Immature natural killer cell (primary cell): Measurements from ENCODE around the gene KIF17. TPM values are rescaled to one million over a fixed set of nuclear protein-coding genes. Genes with fewer than 3 reads are reported as not detected.

Experiments
- DNase-seq, 3 donors: peaks; one replicate each; pipeline ENCODE4 v3.0.0; 2022; ENCODE audit warnings: mixed read lengths in 1 of 3
- H3K27ac Mint-ChIP-seq, 6 donors: one replicate each; pipeline ENCODE4 v1.8.0; 2020; ENCODE audit warnings: mixed read lengths in 6 of 6, mild to moderate bottlenecking in 5 of 6, inconsistent platforms in 4 of 6, moderate library complexity in 3 of 6
- H3K27me3 Mint-ChIP-seq, 3 donors: one replicate each; pipeline ENCODE4 v1.8.0; 2020 to 2021; ENCODE audit warnings: low read depth in 3 of 3, mild to moderate bottlenecking in 3 of 3, mixed read lengths in 3 of 3, moderate library complexity in 3 of 3, inconsistent platforms in 1 of 3
- H3K36me3 Mint-ChIP-seq, 3 donors: one replicate each; pipeline ENCODE4 v1.8.0; 2020; ENCODE audit warnings: mixed read lengths in 3 of 3, inconsistent platforms in 2 of 3, mild to moderate bottlenecking in 2 of 3
- H3K4me1 Mint-ChIP-seq, 2 donors: one replicate each; pipeline ENCODE4 v1.8.0; 2020; ENCODE audit warnings: inconsistent platforms in 2 of 2, mild to moderate bottlenecking in 2 of 2, mixed read lengths in 2 of 2, moderate library complexity in 1 of 2
- H3K4me3 Mint-ChIP-seq, 5 donors: one replicate each; pipeline ENCODE4 v1.8.0; 2020; ENCODE audit warnings: mild to moderate bottlenecking in 5 of 5, mixed read lengths in 5 of 5, inconsistent platforms in 3 of 5, moderate library complexity in 3 of 5
- H3K9me3 Mint-ChIP-seq, 6 donors: one replicate each; pipeline ENCODE4 v1.8.0; 2020; ENCODE audit warnings: mild to moderate bottlenecking in 6 of 6, mixed read lengths in 6 of 6, inconsistent platforms in 4 of 6, moderate library complexity in 3 of 6
- polyA plus RNA-seq, 3 donors: library from polyadenylated mRNA; unstranded; fragments of 300-500 nt; fragmentation: Illumina TruSeq; gene quantifications; one replicate each; pipeline ENCODE4 v1.2.3, GENCODE V29; 2021

KIF17 gene
- polyA plus RNA-seq, 3 donors from 2014 or later: 0.21 TPM; not detected in 2

DNA sequence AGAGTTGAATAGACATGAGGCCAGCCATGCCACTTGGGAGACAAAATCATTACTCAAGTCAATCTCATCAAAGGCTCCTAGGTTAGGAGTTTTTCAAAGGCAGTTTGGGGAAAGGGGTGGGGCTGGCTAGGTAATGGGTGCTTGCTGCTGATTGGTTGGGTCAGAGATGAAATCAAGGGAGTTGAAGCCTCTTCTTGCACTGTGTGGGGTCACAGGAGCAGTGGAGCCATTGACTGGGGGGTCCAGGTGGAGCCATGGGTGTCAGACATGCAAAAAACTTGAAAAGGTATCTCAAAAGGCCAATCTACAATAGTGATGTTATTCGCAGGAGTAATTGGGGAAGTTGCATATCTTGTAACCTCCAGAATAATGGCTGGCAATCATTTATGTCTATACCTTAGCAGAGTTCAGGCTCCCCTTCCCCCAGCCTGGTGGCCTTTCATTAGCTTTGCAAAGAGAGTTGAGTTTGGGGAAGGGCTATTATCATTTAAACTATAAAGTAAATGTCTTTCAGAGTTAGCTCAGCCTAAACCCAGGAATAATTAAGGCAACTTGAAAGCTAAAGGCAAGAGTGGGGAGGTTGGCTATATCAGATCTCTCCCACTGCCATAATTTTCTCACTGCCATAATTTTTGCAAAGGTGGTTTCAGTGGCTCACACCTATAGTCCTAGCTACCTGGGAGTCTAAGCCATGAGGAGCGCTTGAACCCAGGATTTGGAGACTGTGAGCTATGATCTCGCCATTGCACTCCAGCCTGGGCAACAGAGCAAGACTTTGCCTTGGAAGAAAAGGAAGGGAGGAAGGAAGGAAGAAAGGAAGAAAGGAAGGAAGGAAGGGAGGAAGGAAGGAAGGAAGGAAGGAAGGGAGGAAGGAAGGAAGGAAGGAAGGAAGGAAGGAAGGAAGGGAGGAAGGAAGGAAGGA is 92.4 kb downstream of the KIF17 start:
- H3K27ac Mint-ChIP-seq: no peak overlapping the region
- H3K27me3 Mint-ChIP-seq: peaks cover 2 to 11% (median 5%) of the 10 kb centered on the region in 3 donors
- H3K4me1 Mint-ChIP-seq: no peaks in the 10 kb centered on the region
- H3K36me3 Mint-ChIP-seq: no peaks in the 10 kb centered on the region
- H3K9me3 Mint-ChIP-seq: no peaks in the 10 kb centered on the region
- H3K4me3 Mint-ChIP-seq: peak overlapping the region in 1 of 5 donors; percentile 1
- DNase-seq: no peak

DNA sequence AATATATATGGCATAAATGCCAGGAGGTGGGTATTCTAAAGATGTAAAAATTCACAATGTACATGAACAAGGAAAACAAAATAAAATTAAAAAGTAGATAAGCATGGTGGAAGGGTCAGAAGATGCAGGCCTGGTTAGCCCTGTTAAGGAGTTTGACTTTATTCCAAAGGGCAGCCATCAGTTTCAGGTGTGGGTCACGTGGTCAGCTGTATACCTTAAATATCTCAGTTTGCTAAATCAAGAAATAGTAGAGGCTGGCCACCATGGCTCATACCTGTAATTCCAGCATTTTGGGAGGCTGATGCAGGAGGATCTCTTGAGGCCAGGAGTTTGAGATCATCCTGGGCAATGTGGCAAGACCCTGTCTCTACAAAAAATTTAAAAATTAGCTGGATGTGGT is 93.1 kb downstream of the KIF17 start:
- Mint-ChIP-seq H3K27me3 (peaks cover 2 to 11% (median 5%) of the 10 kb centered on the region in 3 donors), H3K27ac (no peak overlapping the region), H3K4me3 (no peak overlapping the region), H3K36me3 (no peaks in the 10 kb centered on the region), H3K9me3 (no peaks in the 10 kb centered on the region), H3K4me1 (no peaks in the 10 kb centered on the region)
- DNase-seq: no peak

DNA sequence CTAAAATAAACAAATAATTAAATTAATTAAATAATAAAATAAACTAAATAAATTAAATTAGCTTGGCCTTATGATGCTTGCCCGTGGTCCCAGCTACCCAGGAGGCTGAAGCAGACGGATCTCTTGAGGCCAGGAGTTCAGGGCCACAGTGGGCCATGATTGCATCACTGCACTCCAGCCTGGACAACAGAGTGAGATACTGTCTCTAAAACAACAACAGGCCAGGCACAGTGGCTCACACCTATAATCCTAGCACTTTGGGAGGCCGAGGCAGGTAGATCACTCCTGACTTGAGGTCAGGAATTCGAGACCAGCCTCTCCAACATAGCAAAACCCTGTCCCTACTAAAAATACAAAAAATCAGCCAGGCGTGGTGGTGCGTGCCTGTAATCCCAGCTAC is 96.8 kb downstream of the KIF17 start:
- no peak overlapping the region for H3K27ac Mint-ChIP-seq
- no peaks in the 10 kb centered on the region for H3K4me1 Mint-ChIP-seq
- no peak for DNase-seq
- peaks cover 4 to 5% (median 5%) of the 10 kb centered on the region in 3 donors for H3K27me3 Mint-ChIP-seq
- H3K4me3 Mint-ChIP-seq: no peak overlapping the region
- no peaks in the 10 kb centered on the region for H3K36me3 Mint-ChIP-seq
- H3K9me3 Mint-ChIP-seq: no peaks in the 10 kb centered on the region

DNA sequence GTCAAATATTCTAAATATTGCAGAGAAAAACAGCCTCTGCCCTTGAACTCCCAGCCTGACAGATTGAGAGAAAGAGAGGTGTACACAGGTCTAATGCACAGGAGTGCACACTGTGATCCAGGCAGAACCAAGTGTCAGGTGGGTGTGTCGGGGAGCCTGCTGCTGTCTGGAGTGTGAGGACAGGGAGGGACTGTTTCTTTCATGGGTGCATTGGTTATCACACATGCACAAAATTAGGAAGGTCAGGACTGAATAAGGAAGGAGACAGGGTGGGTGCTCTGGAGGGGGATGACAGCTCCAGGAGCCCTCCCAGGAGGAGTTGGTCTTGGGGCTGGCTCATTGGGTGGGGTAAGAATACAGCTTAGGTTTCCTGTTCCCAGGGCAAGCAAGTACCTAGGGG is 97.8 kb downstream of the KIF17 start:
- DNase-seq: no peak
- Mint-ChIP-seq H3K9me3 (no peaks in the 10 kb centered on the region), H3K4me1 (no peaks in the 10 kb centered on the region), H3K4me3 (no peak overlapping the region), H3K27ac (no peak overlapping the region), H3K36me3 (no peaks in the 10 kb centered on the region), H3K27me3 (peaks cover 2 to 5% (median 4%) of the 10 kb centered on the region in 3 donors)

DNA sequence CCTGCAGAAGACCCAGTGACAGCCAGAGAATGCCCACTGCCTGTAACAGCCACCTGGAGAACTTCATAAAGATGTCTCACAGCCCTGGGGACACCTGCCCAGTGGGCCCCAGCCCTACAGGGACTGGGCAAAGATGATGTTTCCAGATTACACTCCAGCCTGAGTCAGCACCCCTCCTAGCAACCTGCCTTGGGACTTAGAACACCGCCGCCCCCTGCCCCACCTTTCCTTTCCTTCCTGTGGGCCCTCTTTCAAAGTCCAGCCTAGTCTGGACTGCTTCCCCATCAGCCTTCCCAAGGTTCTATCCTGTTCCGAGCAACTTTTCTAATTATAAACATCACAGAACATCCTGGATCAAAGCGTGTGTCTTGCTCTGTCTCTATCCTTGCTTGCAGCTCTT is 99.3 kb downstream of the KIF17 start:
- no peaks in the 10 kb centered on the region for H3K9me3 Mint-ChIP-seq
- no peak overlapping the region for H3K4me3 Mint-ChIP-seq
- H3K27ac Mint-ChIP-seq: no peak overlapping the region
- H3K27me3 Mint-ChIP-seq: peaks cover 0 to 4% (median 3%) of the 10 kb centered on the region in 3 donors
- H3K36me3 Mint-ChIP-seq: no peaks in the 10 kb centered on the region
- no peaks in the 10 kb centered on the region for H3K4me1 Mint-ChIP-seq
- no peak for DNase-seq

DNA sequence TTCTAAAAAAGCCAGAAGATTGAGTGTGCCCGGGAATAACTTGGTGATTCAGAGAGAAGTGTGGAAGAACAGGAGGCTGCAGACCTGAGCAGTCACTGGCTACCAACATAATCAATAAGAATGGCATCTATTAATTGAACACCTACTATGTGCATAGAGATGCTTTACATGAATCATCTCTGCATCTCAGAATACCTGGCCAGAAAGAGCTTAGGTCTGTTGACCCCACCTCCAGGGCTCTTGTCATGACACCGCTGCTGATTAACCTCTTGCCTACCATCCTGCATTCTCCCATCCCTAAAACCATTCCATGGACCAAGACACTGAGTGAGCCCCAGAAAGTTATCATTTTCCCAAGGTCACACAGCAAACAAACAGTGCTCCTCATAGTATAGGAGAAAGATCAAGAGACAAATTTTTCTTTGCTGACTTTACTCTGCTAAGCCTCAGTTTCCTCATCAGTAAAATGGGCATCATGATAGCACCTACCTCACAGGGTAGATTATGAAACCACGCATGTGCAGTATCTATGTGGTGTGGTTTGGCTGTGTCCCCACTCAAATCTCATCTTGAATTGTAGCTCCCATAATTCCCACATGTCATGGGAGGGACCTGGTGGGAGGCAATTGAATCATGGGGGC is 100.8 kb downstream of the KIF17 start:
- no peak for DNase-seq
- Mint-ChIP-seq H3K36me3 (no peaks in the 10 kb centered on the region), H3K27ac (no peak overlapping the region), H3K4me1 (no peaks in the 10 kb centered on the region), H3K27me3 (peaks cover 1 to 4% (median 2%) of the 10 kb centered on the region in 3 donors), H3K4me3 (no peak overlapping the region), H3K9me3 (no peaks in the 10 kb centered on the region)

DNA sequence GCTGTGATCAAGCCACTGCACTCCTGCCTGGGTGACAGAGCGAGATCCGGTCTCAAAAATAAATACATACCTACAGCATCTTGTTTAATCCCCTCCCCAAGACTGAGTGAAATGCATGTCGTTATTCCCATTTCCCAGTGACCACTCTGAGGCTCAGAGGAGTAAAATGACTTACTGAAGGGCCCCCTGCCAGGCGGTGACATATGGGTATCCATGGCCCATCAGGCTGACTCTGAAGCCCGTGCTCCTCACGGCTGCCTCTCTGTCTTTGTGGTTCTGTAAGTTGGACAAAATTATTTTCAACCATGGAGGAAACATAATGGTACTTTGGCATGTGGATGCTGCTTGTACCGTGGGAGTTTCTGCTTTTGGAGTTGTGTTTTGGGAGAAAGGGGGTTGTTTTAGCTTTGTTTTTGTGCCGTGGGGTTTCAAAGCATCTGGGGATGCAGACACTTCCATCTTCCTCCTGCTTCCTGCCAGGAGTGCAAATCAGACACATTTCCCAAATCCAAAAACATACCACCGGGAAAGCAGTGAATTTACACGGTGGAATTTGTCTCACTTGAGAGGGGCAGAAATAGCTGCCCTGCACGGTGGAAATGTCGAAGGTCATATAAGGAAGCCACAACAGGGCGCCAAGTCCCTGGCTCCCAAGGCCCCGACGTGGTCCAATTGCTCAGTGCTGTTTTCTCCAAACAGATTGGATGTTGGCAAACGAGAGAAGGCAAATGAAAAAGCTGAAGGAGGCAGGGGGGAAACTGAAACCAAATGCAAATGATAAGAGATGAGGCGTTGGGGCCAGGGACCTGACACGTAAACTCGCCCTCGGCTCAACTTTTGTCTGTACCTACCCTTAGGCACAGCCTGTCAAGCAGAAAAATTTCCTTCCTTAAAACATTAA is 101.6 kb downstream of the KIF17 start:
- Mint-ChIP-seq H3K4me1 (no peaks in the 10 kb centered on the region), H3K27ac (peak overlapping the region in 1 of 6 donors; percentile 46), H3K36me3 (no peaks in the 10 kb centered on the region), H3K9me3 (no peaks in the 10 kb centered on the region), H3K27me3 (peaks cover 1 to 4% (median 2%) of the 10 kb centered on the region in 3 donors), H3K4me3 (no peak overlapping the region)
- DNase-seq: no peak

DNA sequence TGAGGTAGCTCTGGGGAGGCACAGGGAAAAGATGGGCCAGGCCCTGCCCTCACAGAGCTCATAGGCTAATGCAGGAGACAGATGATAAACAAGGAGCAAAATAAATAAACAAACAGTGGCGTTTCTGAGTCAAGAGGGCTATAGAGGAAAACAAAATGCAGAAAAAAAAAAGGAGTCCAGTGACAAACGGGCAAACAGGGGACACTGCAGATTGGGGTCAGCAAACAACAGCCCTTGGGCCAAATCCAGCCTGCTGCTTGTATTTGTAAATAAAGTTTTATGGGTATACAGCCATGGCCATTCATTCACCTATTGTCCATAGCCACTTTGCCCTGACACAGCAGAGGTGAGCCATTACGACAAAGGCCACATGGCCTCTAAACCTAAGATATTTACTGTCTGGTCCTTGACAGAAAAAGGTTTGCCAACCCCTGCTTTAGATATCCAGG is 103.7 kb downstream of the KIF17 start:
- Mint-ChIP-seq H3K36me3 (no peaks in the 10 kb centered on the region), H3K4me1 (no peaks in the 10 kb centered on the region), H3K27me3 (peaks cover 1 to 4% (median 2%) of the 10 kb centered on the region in 3 donors), H3K9me3 (no peaks in the 10 kb centered on the region), H3K27ac (no peak overlapping the region), H3K4me3 (no peak overlapping the region)
- DNase-seq: no peak

Other genes starting within 250 kb of the KIF17 start
- gene CAMK2N1, start 231.8 kb downstream of the KIF17 start, polyA plus RNA-seq: under 1 TPM in 2 of 3 donors, not detected in 1; 0.10 to 0.43 TPM
- 10 to 100 TPM; 35.1 to 52.1 (median 49.2) TPM for gene MUL1, start 209.9 kb downstream of the KIF17 start, polyA plus RNA-seq
- not detected for gene FAM43B, start 165.4 kb downstream of the KIF17 start, polyA plus RNA-seq
- gene CDA, start 128.9 kb downstream of the KIF17 start, polyA plus RNA-seq: under 1 TPM in 1 of 3 donors, not detected in 2; 0.30 TPM
- gene PINK1, start 84.5 kb downstream of the KIF17 start, polyA plus RNA-seq: 10 to 100 TPM; 25.5 to 40.5 (median 34.4) TPM
- 100 to 1,000 TPM; 365 to 518 (median 376) TPM for gene DDOST, start 56.6 kb downstream of the KIF17 start, polyA plus RNA-seq
- not detected for gene SH2D5, start 14.7 kb upstream of the KIF17 start, polyA plus RNA-seq
- 100 to 1,000 TPM; 160 to 208 (median 178) TPM for gene HP1BP3, start 69.3 kb upstream of the KIF17 start, polyA plus RNA-seq